ENCODE results near the gene INO80C.
A peak's percentile ranks its signal among the peaks of the same experiment; 100 is the strongest.
"Not testable (repeated sequence)": the region's sequence is repeated elsewhere in the genome, so short reads cannot be mapped to it uniquely, and the experiment has no call there.

INO80C gene

DNA sequence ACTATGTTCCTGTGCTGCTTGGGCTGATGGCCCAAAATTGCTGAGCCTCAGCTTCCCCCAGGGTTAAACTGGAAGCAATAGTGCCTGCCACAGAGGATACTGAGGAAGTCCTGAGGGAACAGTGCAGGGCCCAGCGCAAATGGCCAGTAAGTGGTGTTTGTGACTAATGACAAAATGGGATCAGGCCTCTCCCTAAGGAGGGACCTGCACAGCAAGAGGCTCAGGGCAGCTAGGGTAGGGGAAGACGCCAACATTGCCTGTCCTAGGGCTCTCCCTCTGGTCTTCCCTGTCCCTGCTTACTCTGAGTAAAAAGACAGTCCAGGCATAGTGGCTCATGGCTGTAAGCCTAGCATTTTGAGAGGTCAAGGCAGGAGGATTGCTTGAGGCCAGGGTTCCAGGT lies 37.8 kb downstream of the INO80C start:
- DNase-seq (ENCODE audit: low spot score): no peak

GRCh38 chr18:35458677-35459441 lies 38.9 kb downstream of the INO80C start:
- DNase-seq (ENCODE audit: low spot score): peak; percentile 65

GRCh38 chr18:35458271-35458670 lies 39.5 kb downstream of the INO80C start:
- no peak for DNase-seq (ENCODE audit: low spot score)

GRCh38 chr18:35457140-35457704 lies 40.5 kb downstream of the INO80C start:
- no peak for DNase-seq (ENCODE audit: low spot score)

DNA sequence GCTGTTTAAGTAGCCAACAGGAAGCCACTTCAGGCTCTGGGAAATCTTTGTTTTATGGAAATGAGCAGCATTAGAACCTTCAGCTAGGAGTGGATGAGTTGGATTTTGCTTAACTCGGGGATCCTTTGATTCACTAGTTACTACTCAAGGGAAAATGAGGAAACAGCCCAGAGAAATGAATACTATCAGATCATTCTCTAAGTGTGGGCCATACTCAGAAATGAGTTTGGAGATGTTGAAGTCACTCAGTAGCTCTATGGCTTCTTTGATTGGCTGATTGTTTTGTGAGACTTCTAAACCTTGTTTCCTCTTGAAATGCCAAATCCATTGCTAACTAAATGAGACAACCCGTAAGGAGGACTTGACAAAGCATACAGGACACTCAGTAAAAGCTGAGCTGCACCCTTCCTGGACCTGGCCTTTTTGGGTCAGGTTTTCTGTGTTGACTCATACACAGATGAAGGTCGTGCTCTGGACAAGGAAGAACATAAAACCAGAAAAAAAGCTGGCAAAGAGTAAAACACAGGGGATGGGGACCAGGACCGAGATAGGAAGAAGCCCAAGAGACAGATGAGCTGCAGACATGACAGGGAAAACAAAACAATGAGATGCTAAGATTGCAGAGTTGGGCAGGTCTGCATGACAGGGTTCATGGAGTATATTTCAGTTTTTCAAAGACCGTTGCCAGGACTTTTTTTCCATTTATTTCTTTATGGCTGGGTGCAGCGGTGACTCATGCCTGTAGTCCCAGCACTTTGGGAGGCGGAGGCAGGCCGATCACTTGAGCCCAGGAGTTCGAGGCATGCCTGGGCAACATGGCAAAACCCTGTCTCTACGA lies 41.6 kb downstream of the INO80C start:
- DNase-seq (ENCODE audit: low spot score): no peak

GRCh38 chr18:35454803-35455202 lies 43.0 kb downstream of the INO80C start:
- no peak for DNase-seq (ENCODE audit: low spot score)

DNA sequence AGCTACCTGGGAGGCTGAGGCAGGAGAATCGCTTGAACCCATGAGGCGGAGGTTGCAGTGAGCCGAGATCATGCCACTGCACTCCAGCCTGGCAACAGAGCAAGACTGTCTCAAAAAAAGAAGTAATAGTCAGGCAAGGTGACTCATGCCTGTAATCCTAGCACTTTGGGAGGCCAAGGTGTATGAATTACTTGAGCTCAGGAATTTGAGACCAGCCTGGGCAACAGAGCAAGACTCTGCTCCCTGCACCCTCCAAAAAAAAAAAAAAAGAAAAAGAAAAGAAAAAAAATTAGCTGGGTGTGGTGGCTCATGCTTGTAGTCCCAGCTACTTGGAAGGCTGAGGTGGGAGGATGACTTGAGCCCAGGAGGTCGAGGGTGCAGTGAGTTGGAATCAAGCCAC lies 44.7 kb downstream of the INO80C start:
- DNase-seq (ENCODE audit: low spot score): not testable (repeated sequence)

DNA sequence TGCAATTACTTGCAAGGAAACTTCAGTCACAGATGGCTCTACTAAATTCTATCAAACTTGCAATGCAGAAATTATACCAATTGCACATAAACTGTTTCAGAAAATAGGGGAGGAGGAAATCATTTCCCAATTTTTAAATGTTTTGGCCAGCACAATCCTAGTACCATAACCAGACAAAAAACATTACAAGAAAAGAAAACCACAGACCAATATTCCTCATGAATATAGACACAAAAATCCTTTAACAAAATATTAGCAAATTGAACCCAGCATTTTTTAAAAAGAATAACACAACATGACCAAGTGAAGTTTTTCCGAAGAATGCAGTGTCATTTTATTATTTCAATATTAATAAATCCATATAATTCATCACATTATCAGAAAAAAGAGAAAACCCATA lies 45.8 kb downstream of the INO80C start:
- no peak for DNase-seq (ENCODE audit: low spot score)

- no peak for DNase-seq (ENCODE audit: low spot score)
Measured at GRCh38 chr18:35451032-35451431, 46.7 kb downstream of the INO80C start.

DNA sequence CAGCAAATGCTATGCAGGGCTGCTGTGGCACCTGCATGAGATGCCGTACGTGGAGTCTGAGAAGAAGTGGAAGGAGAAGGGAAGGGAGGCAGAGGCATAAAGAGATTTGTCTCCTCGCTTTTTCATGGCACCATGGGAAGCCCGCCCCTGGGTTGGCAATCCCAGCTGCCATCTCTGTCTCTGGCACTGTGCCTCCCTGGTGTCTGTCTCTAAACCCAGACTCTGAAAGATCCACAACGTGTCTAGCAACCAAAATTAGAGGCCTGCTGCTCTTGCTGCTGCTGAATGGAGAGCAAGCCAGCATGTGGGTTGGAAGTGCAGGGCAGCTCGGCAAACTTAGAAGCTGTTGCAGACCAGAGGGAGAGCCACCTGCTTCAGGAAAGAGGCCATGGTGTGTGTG lies 53.1 kb downstream of the INO80C start:
- no peak for DNase-seq (ENCODE audit: low spot score)

GRCh38 chr18:35443847-35444246 lies 53.9 kb downstream of the INO80C start:
- DNase-seq (ENCODE audit: low spot score): no peak

- DNase-seq (ENCODE audit: low spot score): no peak
Measured at GRCh38 chr18:35443434-35443833, 54.3 kb downstream of the INO80C start.

DNA sequence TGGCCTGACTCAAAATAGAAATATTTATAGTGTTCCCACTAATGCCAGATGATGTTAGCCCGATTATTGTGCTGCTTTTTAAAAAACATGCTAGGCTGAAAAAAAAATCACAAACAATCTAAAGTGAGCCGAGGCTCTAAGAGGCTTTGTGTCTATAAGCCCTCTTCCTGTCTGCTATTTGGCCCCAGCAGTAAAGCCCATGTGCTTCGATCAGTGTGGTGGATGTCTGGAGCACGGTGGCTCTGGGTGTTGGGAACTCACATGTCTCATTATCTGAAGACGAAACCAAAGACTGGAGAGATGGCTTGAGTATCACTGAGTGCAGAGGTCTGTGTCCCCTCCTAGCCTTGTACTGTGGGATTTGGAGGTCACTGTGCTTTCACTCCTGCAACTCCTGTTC lies 55.1 kb downstream of the INO80C start:
- no peak for DNase-seq (ENCODE audit: low spot score)

DNA sequence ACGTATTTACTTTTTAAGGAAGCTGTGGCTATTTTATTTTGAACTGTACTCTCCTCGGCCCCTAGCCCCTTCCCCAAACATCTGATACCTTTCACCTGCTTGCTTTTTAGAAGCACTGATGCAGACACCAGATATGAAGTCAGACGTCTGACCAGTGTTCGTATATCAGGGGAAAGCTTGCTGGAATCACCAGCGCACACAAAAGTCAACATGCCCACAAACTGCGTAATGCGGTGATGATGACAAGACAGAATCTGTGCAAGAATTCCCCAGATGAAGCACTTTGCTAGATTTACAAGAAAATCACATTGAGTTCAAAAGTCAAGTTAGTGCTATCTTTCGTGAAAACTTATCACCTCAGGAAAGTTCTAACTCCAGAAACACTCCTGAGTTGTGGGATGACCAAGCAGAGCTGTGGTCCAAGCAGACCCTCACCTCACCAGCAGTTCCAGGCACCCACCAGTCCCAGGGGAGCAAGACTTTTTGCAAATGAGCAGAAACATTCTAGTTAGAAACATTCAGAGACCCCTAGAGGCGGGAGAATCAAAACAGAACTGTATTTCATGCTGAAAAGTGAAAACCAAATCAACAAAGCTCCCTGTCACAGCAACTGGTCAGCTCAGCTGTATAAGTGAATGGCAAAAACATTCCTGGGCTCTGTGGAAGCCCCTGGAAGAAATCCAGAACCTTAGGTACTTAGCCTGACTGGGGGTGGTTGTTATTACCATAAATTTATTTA lies 55.7 kb downstream of the INO80C start:
- DNase-seq (ENCODE audit: low spot score): no peak

DNA sequence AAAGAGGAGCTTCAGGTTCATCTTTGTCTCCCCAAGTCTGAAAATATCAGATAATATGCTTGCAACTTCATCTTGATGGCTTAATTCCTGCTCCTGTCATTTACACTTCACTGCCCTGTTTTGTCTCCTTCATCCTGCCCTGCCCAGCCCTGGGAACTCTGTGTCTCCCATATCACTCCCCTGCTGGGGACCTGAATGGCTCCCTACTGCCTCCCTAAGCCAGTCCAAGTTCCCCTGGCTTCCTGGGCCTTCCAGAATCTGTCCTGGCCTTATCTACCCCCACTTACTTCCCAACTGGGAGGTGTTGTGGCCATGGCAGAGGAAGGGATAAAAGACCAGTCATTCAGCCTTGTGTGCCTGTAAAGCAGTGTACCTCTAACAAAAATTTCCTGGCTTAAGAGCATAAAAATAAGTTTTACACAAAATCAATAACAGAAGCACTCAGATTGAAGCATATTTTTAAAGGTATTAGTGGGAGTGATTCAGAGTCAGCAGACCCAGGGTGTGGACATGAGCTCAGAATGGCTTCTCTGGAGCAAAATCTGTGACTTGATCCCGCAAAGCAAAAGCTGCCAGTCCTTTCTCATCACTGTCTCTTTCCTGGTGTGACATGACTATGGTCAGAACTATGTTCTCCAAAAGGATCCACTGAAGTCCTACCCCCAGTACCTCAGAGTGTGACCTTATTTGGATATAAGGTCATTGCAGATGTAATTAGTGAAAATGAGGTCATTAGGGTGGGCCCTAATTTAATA lies 59.1 kb downstream of the INO80C start:
- DNase-seq (ENCODE audit: low spot score): no peak

- no peak for DNase-seq (ENCODE audit: low spot score)
Measured at GRCh38 chr18:35437836-35438235, 59.9 kb downstream of the INO80C start.

DNA sequence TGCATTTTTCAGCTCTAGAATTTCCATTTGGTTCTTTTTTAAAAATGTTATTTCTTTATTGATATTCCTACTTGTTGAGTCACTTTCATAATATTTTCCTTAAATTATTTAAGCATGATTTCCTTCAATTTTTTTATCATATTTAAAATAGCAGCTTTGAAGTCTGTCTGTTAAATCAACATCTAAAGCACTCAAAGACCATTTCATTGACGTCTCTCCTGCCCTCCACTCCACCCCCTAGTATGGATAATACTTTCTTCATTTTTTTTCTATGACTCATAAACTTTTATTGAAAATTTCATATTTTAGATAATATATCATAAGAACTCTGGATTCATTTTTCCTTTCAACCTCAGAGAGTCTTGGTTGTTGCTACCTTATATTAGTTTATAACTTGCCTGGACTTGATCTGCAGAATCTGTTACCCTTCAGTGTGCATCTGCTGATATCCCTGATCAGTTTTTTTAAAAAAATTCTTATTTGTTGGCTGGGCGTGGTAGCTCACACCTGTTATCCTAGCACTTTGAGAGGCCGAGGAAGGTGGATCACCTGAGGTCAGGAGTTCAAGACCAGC lies 61.6 kb downstream of the INO80C start:
- DNase-seq (ENCODE audit: low spot score): no peak

- no peak for DNase-seq (ENCODE audit: low spot score)
Measured at GRCh38 chr18:35435401-35435800, 62.4 kb downstream of the INO80C start.

GRCh38 chr18:35432565-35433001 lies 65.2 kb downstream of the INO80C start:
- peak; percentile 58 for DNase-seq (ENCODE audit: low spot score)

- DNase-seq (ENCODE audit: low spot score): no peak
Measured at GRCh38 chr18:35431374-35431741, 66.4 kb downstream of the INO80C start.

DNA sequence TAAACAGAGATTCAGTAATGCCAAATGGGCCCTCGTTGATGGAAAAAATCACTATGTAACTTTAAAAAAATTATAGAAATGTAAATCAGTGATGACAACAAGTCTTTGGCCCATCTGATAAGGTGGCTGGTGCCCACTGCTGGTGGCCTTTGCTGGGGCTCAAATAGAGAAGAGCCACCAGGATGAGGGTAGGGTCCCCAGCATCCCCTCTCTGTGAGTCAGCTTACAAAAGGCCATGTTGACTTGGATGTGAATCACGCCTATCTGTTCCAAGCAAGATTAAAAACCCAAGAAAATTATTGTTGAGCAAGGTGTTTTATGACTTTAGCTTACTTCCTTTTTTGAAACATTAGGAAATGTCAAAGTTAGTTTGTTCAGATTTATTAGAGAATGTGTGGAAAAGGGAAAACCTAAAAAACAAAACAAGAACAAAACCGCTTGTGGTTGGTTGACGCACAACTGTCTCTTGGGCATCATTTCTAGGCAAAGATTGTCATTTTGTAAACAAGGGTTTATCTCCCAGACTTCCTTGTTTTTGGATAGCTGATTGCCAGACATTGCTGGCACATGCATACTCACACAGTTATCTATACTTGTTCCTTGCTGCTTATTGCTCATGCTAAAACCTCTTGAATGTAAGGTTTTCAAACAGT lies 66.9 kb downstream of the INO80C start:
- no peak for DNase-seq (ENCODE audit: low spot score)
